GM21447 (cell line): ENCODE results near the gene KMT2E.
"Not testable (repeated sequence)": the region's sequence is repeated elsewhere in the genome, so short reads cannot be mapped to it uniquely, and the experiment has no call there.

Source experiments
- ATAC-seq: cut with Tn5 transposase; IDR thresholded peaks from one replicate; pipeline ENCODE4 v1.9.1; 2021; ENCODE audit not compliant: unreplicated experiment

Gene KMT2E

GRCh38 chr7:105026750-105027149, 12.7 kb downstream of the KMT2E start:
- no peak for ATAC-seq

- no peak for ATAC-seq
Observed at GRCh38 chr7:105027176-105027853, 13.3 kb downstream of the KMT2E start.

GRCh38 chr7:105028004-105028403, 14.0 kb downstream of the KMT2E start:
- peak; percentile 52 for ATAC-seq

GRCh38 chr7:105028941-105029340, 14.9 kb downstream of the KMT2E start:
- not testable (repeated sequence) for ATAC-seq

GRCh38 chr7:105030447-105030846, 16.4 kb downstream of the KMT2E start:
- no peak for ATAC-seq

GRCh38 chr7:105032553-105033214, 18.7 kb downstream of the KMT2E start:
- no peak for ATAC-seq

- ATAC-seq, result no peak
Observed at GRCh38 chr7:105035349-105035748, 21.3 kb downstream of the KMT2E start.

- ATAC-seq, result no peak
Observed at GRCh38 chr7:105036217-105037168, 22.5 kb downstream of the KMT2E start.

GRCh38 chr7:105037319-105037718, 23.3 kb downstream of the KMT2E start:
- ATAC-seq, result no peak

GRCh38 chr7:105044449-105045070, 30.6 kb downstream of the KMT2E start:
- ATAC-seq, result no peak

GRCh38 chr7:105046414-105046813, 32.4 kb downstream of the KMT2E start:
- no peak for ATAC-seq

GRCh38 chr7:105047932-105048331, 33.9 kb downstream of the KMT2E start:
- no peak for ATAC-seq

GRCh38 chr7:105050493-105050892, 36.5 kb downstream of the KMT2E start:
- ATAC-seq, result no peak

- not testable (repeated sequence) for ATAC-seq
Observed at GRCh38 chr7:105050899-105051298, 36.9 kb downstream of the KMT2E start.

GRCh38 chr7:105055084-105055483, 41.1 kb downstream of the KMT2E start:
- ATAC-seq, result no peak

- no peak for ATAC-seq
Observed at GRCh38 chr7:105055621-105056020, 41.6 kb downstream of the KMT2E start.

GRCh38 chr7:105057472-105057871, 43.5 kb downstream of the KMT2E start:
- ATAC-seq, result no peak

- ATAC-seq, result no peak
Observed at GRCh38 chr7:105060437-105060836, 46.4 kb downstream of the KMT2E start.

- no peak for ATAC-seq
Observed at GRCh38 chr7:105060923-105061322, 46.9 kb downstream of the KMT2E start.

GRCh38 chr7:105065104-105065503, 51.1 kb downstream of the KMT2E start:
- no peak for ATAC-seq

- no peak for ATAC-seq
Observed at GRCh38 chr7:105067691-105068090, 53.7 kb downstream of the KMT2E start.
